ENCODE measurements around the gene MPST. TPM values are rescaled to one million over a fixed set of nuclear protein-coding genes. Genes with fewer than 3 reads are reported as not detected.

MPST gene
- total RNA-seq, 1 donor from 2014 or later, result 36.9 TPM

GRCh38 chr22:36991206-36991605 is 28.3 kb upstream of the MPST start:
- H3K27me3 Mint-ChIP-seq (ENCODE audit: insufficient read depth, low read depth), result peaks cover 6% of the 10 kb centered on the region
- Histone ChIP-seq H3K4me3 (no peak overlapping the region), H3F3A (ENCODE audit: low read depth) (no peaks in the 10 kb centered on the region), H3K27me3 (peaks cover 19% of the 10 kb centered on the region), H3K9ac (no peak overlapping the region), H3K4me1 (no peaks in the 10 kb centered on the region), H4K20me1 (ENCODE audit: low read depth) (no peaks in the 10 kb centered on the region), H3K9me3 (ENCODE audit: low read depth) (no peaks in the 10 kb centered on the region), H3K4me2 (no peak overlapping the region), H2AFZ (replicated peaks) (no peak overlapping the region), H3K36me3 (no peaks in the 10 kb centered on the region), H3K79me2 (ENCODE audit: low read depth) (no peaks in the 10 kb centered on the region), H3K27ac (no peak overlapping the region)
- H3K9me3 Mint-ChIP-seq, result peaks cover 10% of the 10 kb centered on the region
- H3K4me1 Mint-ChIP-seq, result no peaks in the 10 kb centered on the region
- H3K36me3 Mint-ChIP-seq, result no peaks in the 10 kb centered on the region
- no peak for DNase-seq (ENCODE audit: low spot score)
- H3K4me3 Mint-ChIP-seq, result no peak overlapping the region
- no peak overlapping the region for H3K27ac Mint-ChIP-seq
- TF ChIP-seq CTCF (IDR thresholded peaks at IDR 0.05), result no peak
- TF ChIP-seq EZH2 (IDR thresholded peaks at IDR 0.05), result no peak
- TF ChIP-seq EZH2phosphoT487 (IDR thresholded peaks at IDR 0.05), result no peak

- no peaks in the 10 kb centered on the region for H3K9me3 ChIP-seq (ENCODE audit: low read depth)
- Mint-ChIP-seq H3K4me1 (peaks cover 6% of the 10 kb centered on the region), H3K27me3 (ENCODE audit: insufficient read depth, low read depth) (peaks cover 4% of the 10 kb centered on the region), H3K4me3 (no peak overlapping the region), H3K9me3 (no peaks in the 10 kb centered on the region), H3K27ac (no peak overlapping the region), H3K36me3 (no peaks in the 10 kb centered on the region)
- no peak overlapping the region for H2AFZ ChIP-seq (replicated peaks)
- TF ChIP-seq EZH2 (IDR thresholded peaks at IDR 0.05), result no peak
- no peak for TF ChIP-seq CTCF (IDR thresholded peaks at IDR 0.05)
- TF ChIP-seq EZH2phosphoT487 (IDR thresholded peaks at IDR 0.05), result no peak
- peaks cover 4% of the 10 kb centered on the region for H3K4me1 ChIP-seq
- no peak overlapping the region for H3K9ac ChIP-seq
- DNase-seq (ENCODE audit: low spot score), result no peak
- no peaks in the 10 kb centered on the region for H3K79me2 ChIP-seq (ENCODE audit: low read depth)
- no peaks in the 10 kb centered on the region for H3K27me3 ChIP-seq
- H3K4me3 ChIP-seq, result no peak overlapping the region
- no peaks in the 10 kb centered on the region for H4K20me1 ChIP-seq (ENCODE audit: low read depth)
- no peaks in the 10 kb centered on the region for H3F3A ChIP-seq (ENCODE audit: low read depth)
- no peak overlapping the region for H3K27ac ChIP-seq
- H3K36me3 ChIP-seq, result no peaks in the 10 kb centered on the region
- no peak overlapping the region for H3K4me2 ChIP-seq
These were observed 21.8 kb upstream of the MPST start for GRCh38 chr22:36997746-36998145.

- H3K36me3 ChIP-seq, result no peaks in the 10 kb centered on the region
- H3K27me3 ChIP-seq, result no peaks in the 10 kb centered on the region
- H3K4me3 Mint-ChIP-seq, result no peak overlapping the region
- H3K27ac ChIP-seq, result no peak overlapping the region
- no peaks in the 10 kb centered on the region for H4K20me1 ChIP-seq (ENCODE audit: low read depth)
- no peak for DNase-seq (ENCODE audit: low spot score)
- TF ChIP-seq CTCF (IDR thresholded peaks at IDR 0.05), result peak; percentile 37
- TF ChIP-seq EZH2 (IDR thresholded peaks at IDR 0.05), result no peak
- TF ChIP-seq EZH2phosphoT487 (IDR thresholded peaks at IDR 0.05), result no peak
- no peak overlapping the region for H2AFZ ChIP-seq (replicated peaks)
- H3K9me3 ChIP-seq (ENCODE audit: low read depth), result no peaks in the 10 kb centered on the region
- no peak overlapping the region for H3K4me3 ChIP-seq
- peaks cover 6% of the 10 kb centered on the region for H3K27me3 Mint-ChIP-seq (ENCODE audit: insufficient read depth, low read depth)
- H3K36me3 Mint-ChIP-seq, result no peaks in the 10 kb centered on the region
- no peaks in the 10 kb centered on the region for H3K79me2 ChIP-seq (ENCODE audit: low read depth)
- peaks cover 10% of the 10 kb centered on the region for H3K4me1 ChIP-seq
- no peak overlapping the region for H3K9ac ChIP-seq
- H3K9me3 Mint-ChIP-seq, result no peaks in the 10 kb centered on the region
- H3K4me1 Mint-ChIP-seq, result peaks cover 15% of the 10 kb centered on the region
- no peaks in the 10 kb centered on the region for H3F3A ChIP-seq (ENCODE audit: low read depth)
- H3K27ac Mint-ChIP-seq, result peak overlapping the region; percentile 20
- H3K4me2 ChIP-seq, result no peak overlapping the region
These were observed 20.8 kb upstream of the MPST start for GRCh38 chr22:36998620-36999351.
